Left hindlimb (tissue), 1 donor: ENCODE data around the gene MCC.

Experiments
- DNase-seq: peaks from one replicate; pipeline ENCODE4 v3.0.0-alpha.2; 2018

MCC gene

DNA sequence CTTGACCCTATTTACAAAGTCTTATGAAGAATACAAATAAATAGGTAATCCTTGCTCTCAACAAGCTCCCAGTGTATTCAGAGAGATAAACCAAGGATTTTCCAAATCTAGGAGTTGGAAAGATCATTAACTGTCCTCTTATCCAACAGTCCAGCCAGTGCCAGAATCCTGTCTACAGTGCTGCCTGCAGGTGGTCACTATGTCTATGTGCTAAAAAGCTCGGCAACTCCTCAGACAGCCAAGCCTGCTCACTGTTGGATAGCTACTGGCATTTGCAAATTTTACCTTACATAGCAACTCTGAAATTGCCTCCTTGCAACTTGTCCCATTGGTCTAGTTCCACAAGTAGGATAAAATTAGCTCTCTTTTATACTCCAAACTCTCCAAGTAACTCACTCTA lies 324.2 kb downstream of the MCC start:
- DNase-seq, result no peak

GRCh38 chr5:113163328-113163727 lies 324.9 kb downstream of the MCC start:
- DNase-seq, result no peak

- no peak for DNase-seq
Observed at GRCh38 chr5:113162770-113163169, 325.5 kb downstream of the MCC start.

GRCh38 chr5:113162208-113162607 lies 326.0 kb downstream of the MCC start:
- DNase-seq, result no peak

GRCh38 chr5:113161806-113162205 lies 326.4 kb downstream of the MCC start:
- DNase-seq, result no peak

- DNase-seq, result no peak
Observed at GRCh38 chr5:113157886-113158285, 330.4 kb downstream of the MCC start.

GRCh38 chr5:113156271-113156877 lies 331.9 kb downstream of the MCC start:
- no peak for DNase-seq

GRCh38 chr5:113153512-113154097 lies 334.6 kb downstream of the MCC start:
- DNase-seq, result no peak

GRCh38 chr5:113152380-113152740 lies 335.9 kb downstream of the MCC start:
- DNase-seq, result no peak

- DNase-seq, result no peak
Observed at GRCh38 chr5:113151641-113152379, 336.4 kb downstream of the MCC start.

DNA sequence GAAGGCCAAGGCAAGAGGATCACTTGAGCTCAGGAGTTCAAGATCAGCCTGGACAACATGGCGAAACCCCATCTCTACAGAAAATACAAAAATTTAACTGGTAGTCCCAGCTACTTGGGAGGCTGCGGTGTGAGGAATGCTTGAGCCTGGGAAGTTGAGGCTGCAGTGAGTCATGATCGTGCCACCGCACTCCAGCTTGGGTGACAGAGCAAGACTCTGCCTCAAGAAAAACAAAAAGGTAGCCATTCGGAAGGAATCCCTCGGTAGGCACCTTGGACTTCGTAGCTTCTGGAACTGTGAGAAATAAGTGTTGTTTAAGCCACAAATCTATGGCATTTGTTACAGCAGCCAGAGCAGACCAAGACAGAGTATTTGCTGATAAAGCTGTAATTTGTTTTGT lies 337.4 kb downstream of the MCC start:
- no peak for DNase-seq

DNA sequence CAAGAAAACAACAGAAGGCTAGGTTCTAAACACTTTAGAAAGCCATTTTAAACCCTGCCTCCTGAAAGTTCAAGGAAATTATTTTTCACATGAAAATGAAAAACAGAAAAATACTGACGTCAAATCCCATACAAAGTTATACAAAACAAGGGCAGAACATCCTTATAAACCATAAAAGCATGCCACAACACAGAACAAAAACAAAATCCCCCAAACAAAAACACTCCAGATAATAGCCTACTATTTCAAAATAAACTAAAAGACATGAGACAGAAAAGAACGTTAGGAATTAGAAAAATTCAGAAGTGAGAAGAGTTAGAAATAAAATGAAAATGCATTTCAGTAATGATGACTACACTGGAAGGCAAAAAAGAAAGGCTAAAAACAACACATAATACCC lies 338.0 kb downstream of the MCC start:
- DNase-seq, result no peak

DNA sequence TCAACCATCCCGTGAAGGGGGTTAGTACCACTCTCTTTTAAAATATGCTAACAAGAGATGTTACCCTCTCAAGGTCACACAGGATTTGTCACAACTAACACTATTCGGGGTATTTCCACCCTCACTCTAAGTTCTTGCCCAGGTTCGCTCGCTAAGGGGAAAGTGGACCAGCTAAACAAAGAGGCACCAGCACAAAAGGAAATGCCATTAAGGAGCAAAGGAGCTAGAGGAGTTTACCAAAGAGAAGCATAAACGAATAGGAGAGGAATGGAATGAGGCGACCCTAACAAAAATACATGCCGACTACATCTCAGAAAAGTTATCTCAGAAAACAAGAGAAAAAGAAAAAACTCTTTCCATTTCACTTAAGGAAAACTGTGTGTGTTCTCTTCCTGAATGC lies 340.7 kb downstream of the MCC start:
- DNase-seq, result no peak

DNA sequence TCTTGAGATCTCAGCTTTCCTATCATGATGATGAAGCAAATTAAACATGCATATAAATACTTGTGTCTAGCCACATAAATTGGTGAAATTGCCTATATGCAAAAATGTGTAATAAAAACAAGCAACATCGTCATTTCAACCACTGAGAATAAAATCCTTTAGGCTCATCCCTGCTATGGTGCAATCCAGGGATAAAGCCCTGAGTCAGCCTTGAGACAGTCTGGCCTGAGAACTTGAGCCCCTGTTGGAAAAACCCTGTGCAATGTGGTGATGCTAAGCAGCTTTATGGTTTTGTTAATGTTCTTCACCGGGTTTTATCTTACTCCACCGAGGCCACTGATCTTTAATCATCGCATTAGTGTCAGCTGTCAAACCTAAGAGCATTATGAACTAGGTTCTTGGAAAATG lies 341.1 kb downstream of the MCC start:
- DNase-seq, result no peak

- no peak for DNase-seq
Observed at GRCh38 chr5:113145757-113146387, 342.4 kb downstream of the MCC start.

DNA sequence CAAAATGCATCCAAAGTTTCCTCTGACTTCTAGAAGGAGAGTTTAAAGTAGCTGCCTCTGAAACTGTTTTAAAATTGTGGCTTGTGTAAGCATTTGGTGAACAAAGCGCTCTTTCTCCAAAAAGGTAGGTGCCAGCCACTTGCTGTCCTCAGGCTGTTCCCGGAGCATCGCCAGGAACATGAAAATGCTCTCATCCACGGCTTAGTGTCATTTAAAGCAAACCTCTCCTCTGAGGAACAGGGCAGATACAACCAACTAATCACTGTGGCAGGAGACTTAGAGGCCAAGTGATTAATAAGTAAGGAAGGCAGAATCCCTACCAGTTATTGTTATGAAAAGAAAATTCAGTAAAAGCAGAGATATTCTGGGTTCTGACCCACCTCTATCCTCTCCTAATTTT lies 346.1 kb downstream of the MCC start:
- no peak for DNase-seq

DNA sequence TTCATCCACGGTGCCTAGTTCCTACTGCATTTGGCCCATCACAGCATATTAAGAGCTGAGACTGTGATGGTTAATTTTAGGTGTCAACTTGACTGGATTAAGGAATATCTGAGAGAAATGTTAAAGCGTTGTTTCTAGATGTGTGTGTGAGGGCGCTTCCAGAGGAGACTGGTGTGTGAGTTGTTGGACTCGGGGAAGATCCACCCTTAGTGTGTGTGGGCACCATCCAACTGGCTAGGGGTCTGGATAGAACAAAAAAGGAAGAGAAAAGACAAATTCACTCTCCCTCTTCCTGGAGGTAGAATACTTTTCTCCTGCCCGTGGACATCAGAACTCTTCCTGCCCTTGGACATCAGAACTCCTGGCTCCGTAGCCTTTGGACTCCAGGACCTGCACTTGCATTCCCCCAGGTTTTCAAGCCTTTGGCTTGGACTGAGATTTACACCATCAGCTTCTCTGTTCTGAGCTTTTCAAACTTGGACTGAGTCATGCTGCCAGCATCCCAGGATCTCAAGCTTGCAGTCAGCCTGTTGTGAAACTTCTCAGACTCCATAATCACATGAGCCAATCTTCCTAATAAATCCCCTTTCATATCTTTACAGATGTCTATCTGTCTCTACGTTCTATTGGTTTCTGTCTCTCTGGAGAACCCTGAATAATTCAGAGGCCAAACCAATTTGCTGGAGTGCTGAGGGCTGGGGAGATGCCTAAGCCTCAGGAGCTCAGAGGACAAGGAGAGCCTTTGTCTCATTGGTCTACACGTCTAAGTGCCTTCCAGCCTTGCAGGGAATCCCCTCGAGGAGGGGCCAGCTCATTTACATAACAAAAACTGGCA lies 347.2 kb downstream of the MCC start:
- DNase-seq, result no peak

- no peak for DNase-seq
Observed at GRCh38 chr5:113133211-113133975, 354.9 kb downstream of the MCC start.

- DNase-seq, result no peak
Observed at GRCh38 chr5:113132564-113132963, 355.7 kb downstream of the MCC start.

DNA sequence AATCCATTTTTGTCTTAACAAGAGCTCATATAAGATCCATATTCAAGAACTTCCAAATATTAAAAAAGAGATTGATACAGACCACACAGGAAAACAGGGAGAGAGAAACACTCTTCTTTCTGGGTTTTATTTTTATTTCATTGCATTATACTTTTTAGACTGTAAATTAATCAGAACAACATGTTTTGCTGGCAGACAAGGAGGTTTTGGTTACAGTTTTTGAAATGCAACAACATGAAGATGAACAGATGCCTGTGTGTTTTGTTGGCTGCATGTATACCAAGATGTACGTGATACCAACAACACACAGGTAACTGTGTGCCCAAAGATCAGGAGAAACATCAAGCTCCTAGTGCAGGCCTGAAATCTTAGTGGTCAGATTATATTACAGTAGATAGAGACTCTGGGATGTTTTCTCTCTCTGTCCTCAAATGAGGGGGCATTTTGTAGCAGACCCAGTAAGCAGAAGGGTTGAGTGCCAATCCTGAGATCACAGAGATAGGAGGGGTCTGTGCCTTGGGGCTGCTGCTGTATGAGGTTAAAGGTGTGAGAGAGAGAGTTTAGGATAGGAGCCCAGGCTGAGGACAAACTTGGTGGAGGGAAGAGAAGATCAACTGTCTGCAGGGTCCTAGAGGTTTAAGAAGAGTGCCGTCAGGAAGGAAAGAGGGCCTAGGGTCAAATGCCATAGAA lies 359.5 kb downstream of the MCC start:
- DNase-seq, result no peak

GRCh38 chr5:113128082-113128481 lies 360.2 kb downstream of the MCC start:
- no peak for DNase-seq

DNA sequence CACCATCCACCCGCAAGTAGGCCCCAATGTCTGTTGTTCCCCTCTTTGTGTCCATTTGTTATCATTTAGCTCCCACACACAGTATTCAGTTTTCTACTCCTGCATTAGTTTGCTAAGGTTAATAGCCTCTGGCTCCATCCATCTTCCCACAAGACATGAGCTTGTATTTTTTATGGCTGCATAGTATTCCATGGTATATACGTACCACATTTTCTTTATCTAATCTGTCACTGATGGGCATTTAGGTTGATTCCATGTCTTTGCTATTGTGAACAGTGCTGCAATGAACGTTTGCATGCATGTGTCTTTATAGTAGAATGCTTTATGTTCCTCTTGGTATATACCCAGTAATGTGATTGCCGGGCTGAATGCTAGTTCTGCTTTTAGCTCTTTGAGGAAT lies 361.2 kb downstream of the MCC start:
- DNase-seq, result no peak
